Measurements from ENCODE around the gene HMCES.
"Not testable (repeated sequence)": the region's sequence is repeated elsewhere in the genome, so short reads cannot be mapped to it uniquely, and the experiment has no call there.

Gene HMCES

GRCh38 chr3:129278439-129278965 lies at the start of gene HMCES:
Gene HMCES, plus strand, starts transcription at chr3:129278870. Its CDS starts 863 bp downstream, at chr3:129279733.
- in situ Hi-C loops (cut with MboI; ENCODE audit: low sequenced_read_pairs) = no loop called here

DNA sequence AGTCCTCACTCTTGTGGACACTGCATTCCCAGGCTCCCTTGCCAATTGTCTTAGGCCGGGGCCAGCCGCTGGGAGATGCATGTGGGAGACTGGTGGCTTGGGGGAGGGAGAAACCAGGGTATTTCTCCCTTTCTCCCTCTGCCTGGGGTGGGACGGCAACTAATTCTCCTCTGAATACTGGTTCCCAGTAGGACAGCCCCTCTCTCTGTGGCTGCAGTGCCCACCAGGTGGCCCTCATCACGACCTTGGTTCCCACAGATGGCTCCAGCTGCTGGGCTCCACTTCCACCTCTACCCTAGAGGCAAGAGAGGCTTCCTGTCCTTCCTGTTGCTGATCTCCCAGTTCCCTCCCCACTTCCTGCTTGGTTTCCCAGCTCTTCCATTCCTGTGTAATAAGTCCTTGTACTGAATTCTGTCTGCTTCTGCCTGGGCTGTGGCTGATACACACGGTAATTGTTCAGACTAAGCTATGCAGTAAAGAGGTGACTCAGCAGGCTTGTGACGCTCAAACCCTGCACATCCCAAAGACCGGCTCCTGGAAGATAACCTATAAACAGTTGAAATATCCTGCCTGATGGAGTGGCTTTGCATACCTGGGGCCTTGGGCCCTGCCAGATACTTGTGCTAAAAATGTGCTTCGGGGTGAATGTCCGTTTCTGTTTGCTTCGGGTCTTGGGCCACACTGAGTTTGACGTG lies 49.6 kb upstream of the HMCES start:
- in situ Hi-C loops (cut with MboI; ENCODE audit: low sequenced_read_pairs) = no loop called here

- in situ Hi-C loops (cut with MboI; ENCODE audit: low sequenced_read_pairs) = no loop called here
These were observed 48.2 kb upstream of the HMCES start for GRCh38 chr3:129230311-129231019.

DNA sequence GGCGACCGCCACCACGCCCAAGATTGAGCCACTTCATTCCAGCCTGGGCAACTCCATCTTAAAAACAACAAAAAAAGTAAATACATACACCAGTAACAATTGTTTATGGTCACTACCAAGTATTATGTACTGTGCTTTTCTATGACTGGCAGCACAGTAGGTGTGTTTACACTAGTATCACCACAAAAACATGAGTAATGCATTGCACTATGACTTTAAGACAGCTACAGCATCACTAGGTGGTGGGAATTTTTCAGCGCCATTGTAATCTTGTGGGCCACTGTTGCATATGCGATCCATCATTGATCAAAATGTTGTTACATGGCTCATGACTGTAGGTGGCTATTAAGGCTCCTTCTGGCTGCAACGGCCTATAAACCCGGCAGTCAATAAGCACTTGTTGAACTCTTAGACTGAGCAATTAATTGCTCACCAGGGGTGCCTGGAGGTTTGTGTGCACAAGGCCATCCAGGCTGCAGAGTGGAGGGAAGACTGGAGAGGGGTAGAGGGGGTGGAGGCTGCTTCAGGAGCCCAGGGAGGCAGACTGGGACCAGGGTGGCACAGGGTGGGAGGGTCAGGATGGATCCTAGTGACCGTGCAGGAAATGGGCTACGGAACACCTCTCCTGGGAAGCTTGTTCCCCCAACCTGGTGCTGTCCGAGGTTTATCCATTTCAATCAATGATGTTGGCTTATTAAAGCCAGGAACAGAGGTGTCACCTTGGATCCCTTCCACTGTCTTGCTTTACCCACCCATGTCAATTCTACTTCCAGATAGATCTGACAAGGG lies 47.1 kb upstream of the HMCES start:
- in situ Hi-C loops (cut with MboI; ENCODE audit: low sequenced_read_pairs) = no loop called here

DNA sequence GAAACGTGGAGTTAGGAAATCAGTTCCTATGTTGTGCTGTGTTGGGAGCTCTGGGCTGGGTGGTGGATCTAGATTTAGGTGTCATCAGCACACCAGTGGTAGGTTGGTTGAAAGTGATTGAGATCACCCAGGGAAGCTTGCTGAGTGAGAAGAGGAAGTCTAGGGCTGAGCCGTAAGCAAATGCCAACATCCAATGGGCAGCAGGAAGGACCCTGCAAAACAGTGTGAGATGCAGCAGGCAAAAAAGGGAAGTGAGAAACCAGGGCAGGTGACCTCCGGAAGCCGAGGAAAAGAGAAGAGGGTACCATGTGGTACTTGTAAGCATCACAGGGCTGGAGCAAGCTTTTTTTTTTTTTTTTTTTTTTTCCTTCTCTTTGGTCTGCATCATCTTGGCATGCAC lies 45.1 kb upstream of the HMCES start:
- in situ Hi-C loops (cut with MboI; ENCODE audit: low sequenced_read_pairs) = no loop called here

GRCh38 chr3:129234441-129234840 lies 44.2 kb upstream of the HMCES start:
- in situ Hi-C loops (cut with MboI; ENCODE audit: low sequenced_read_pairs) = no loop called here

DNA sequence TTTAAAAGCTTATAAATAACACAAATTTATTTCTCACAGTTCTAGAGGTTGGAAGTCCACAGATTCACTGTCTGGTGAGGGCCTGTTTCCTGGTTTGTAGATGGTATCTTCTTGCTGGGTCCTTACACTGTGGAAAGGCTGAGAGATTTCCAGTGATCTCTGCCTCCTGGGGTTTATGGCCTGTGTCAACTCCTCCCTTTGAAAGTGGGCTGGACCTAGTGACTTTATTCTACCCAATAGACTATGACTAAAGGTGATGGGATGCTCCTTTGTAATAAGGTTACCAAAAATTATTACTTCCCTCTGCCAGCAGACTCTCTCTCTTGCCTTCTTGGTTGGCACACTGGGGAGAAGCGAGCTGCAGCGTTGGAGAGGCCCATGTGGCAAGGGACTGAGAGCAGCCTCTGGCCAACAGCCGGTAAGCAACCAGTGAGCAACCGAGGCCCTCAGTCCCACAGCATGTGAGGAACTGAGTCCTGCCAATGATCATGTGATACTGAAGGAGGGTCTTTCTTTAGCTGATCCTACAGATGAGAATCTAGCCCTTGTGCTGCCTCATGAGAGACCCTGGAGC lies 43.2 kb upstream of the HMCES start:
- in situ Hi-C loops (cut with MboI; ENCODE audit: low sequenced_read_pairs) = no loop called here

DNA sequence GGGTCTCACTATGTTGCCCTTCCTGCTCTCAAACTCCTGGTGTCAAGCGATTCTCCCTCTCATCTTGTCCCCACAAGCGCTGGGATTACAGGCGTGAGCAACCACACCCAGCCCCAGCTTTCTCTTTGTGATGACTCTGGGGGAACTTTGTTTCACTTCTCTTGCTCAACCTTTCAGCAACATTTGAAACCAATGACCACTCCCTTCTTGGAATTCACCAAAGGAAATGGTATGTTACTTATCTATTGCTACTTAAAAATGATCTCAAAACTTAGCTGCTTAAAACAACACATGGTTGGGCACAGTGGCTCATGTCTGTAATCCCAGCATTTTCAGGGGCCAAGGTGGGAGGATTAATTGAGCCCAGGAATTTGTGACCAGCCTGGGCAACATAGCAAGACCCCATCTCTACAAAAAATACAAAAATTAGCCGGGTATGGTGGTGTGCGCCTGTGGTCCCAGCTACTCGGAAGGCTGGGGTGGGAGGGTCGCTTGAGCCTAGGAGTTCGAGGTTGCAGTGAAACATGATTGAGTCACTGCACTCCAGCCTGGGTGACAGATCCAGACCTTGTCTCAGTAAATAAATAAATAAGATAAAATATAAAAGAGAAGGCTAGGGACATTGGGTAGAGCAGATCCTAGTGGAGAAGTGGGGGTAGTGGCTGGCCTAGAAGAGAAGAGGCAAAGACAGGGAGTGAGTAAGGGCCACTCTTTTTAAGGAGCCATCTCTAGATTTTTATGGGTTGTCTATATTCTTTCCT lies 39.5 kb upstream of the HMCES start:
- in situ Hi-C loops (cut with MboI; ENCODE audit: low sequenced_read_pairs) = no loop called here

DNA sequence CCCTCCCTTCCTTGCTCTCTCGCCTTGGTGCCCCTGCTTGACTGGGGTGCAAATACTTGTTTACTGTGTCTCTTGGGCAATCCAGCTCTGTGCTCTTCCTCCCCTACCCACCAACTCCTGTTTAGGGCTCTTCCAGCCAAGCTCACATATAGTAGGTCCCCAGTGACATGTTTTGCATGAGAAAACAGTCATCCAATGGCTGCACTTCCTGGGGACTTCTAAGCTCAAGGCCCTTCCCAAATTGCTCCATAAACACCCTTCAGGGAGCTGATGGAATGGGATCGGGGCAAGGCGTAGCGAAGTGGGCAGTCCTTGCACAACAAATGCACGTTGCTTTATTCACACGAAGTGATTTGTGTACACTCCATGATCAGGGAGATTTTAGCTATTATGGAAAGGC lies 38.7 kb upstream of the HMCES start:
- in situ Hi-C loops (cut with MboI; ENCODE audit: low sequenced_read_pairs) = no loop called here

- in situ Hi-C loops (cut with MboI; ENCODE audit: low sequenced_read_pairs) = no loop called here
These were observed 38.2 kb upstream of the HMCES start for GRCh38 chr3:129240436-129240835.

DNA sequence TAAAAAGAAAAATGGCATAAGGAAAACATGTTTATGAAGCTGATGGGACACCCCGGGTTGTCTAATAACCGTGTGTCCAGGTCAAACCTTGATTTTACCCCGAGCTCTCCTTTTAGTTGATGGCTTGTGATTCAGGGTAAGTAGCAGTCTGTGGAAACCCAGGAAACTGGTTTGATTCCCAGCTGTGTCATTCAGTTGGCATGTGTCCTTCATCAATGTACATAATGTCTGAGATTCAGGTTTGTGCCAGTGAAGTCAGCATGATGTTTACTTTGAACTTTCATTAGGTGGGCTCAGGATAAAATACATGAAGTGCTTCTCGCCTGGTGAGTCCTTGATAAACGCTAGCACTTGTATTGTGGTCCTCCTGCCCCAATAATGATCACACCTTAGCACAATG lies 33.5 kb upstream of the HMCES start:
- in situ Hi-C loops (cut with MboI; ENCODE audit: low sequenced_read_pairs) = no loop called here

DNA sequence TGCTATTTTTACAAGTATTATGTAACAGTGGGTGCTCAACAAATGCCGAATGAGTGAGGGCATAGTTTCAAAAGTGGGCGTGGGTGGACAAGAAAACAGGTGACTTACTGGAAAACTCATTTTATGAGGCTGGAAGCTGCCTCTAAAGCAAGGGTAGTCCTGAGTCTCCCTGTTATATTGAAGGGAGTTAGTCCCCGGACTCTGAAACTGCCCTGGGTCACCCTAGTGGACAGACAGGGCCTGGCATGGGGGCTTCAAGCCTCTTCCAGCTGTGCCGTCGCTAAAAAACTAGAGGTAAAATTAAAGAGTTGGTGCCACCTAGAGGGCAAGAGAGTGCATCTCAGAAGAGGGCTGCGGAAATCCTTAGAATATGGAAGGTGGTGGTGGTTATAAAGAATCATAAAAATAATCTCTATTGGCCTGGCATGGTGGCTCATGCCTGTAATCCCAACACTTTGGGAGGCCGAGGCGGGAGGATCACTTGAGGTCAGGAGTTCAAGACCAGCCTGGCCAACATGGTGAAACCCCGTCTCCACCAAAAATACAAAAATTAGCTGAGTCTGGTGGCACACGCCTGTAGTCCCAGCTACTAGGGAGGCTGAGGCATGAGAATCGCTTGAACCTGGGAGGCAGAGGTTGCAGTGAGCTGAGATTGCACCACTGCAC lies 32.9 kb upstream of the HMCES start:
- in situ Hi-C loops (cut with MboI; ENCODE audit: low sequenced_read_pairs) = not testable (repeated sequence)

GRCh38 chr3:129246636-129247035 lies 32.0 kb upstream of the HMCES start:
- in situ Hi-C loops (cut with MboI; ENCODE audit: low sequenced_read_pairs) = no loop called here

GRCh38 chr3:129248286-129248979 lies 30.2 kb upstream of the HMCES start:
- in situ Hi-C loops (cut with MboI; ENCODE audit: low sequenced_read_pairs) = no loop called here

DNA sequence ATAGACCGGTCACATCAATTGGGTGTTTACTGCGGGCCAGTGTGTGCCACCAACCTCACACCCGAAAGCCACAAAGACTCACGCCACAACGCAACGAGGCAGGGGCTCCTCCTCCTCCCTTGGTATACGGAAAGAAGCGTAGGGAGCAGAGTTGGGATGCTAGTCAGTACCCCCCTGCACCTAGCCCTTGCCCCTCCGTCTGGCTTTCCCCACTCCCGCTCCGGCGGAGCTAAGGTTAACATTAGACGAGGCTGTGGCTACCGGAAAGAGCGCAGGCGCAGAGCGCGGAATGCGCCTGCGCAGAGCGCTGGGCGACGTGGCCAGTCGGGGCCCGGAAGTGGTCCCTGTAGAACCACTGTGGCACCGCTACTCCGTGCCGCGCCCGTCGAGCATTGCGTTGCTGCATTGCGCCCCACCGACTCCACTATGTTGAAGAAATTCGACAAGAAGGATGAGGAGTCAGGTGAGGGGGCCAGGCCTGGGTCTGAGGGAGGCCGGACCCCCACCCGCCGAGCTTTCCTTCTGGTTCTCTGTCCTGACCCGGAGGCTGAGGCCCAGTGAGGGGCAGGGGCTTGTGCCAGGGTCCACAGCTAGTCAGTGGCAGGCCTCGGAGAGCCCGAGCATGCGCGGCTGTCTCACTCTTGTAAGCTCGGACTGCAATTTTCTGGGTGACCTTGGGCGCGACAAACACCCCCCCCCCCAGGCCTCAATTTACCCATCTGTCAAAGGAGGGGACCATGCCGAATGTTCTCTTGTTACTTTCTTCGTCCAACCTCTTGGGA lies 29.2 kb upstream of the HMCES start, which contains the start of gene COPG1:
Gene COPG1, plus strand, starts transcription at position 323 of the 782 bp plus-strand sequence. Its CDS starts 104 bp downstream, at position 427.
- in situ Hi-C loops (cut with MboI; ENCODE audit: low sequenced_read_pairs) = no loop called here

DNA sequence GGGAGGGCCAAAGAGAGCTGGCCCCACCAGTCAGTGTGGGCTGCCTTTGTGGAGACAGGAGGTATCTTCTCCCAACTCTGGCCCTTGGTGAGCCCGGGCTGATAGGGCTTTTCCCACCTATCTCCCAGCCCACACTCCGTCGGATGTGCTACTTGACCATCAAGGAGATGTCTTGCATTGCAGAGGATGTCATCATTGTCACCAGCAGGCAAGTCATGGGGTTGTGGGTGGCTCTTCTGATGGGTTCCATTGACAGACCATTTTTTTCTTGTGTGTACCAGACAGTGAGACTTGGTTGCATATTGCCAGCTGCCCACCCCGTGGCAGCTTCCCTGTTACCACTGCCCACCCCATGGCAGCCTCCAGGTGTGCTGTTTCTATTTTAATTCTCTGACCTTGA lies 25.9 kb upstream of the HMCES start:
- in situ Hi-C loops (cut with MboI; ENCODE audit: low sequenced_read_pairs) = no loop called here

DNA sequence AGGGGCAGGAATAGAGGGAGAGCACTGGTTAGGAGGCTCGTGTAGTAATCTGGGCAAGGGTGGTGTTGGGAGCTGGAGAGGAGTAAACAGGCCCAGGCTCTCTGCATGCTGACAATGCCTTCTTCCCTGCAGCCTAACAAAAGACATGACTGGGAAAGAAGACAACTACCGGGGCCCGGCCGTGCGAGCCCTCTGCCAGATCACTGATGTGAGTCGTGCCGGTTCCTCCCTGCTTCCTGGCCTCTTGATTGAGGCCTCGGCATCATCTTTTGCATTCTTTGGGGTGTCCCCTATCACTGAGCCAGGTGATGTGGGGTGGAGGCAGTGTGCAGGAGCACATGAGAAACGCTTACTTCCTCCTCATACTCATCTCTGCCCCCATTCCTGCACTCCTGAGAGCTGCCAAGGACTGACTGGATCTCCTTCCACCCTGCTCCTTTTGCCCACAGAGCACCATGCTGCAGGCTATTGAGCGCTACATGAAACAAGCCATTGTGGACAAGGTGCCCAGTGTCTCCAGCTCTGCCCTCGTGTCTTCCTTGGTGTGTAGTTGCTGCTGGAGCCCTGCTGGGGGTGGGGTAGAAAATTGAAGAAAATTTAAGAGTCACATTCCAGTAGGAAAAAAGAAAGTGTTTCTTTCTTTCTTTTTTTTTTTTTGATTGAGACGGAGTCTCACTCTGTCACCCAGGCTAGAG lies 24.0 kb upstream of the HMCES start:
- in situ Hi-C loops (cut with MboI; ENCODE audit: low sequenced_read_pairs) = no loop called here

DNA sequence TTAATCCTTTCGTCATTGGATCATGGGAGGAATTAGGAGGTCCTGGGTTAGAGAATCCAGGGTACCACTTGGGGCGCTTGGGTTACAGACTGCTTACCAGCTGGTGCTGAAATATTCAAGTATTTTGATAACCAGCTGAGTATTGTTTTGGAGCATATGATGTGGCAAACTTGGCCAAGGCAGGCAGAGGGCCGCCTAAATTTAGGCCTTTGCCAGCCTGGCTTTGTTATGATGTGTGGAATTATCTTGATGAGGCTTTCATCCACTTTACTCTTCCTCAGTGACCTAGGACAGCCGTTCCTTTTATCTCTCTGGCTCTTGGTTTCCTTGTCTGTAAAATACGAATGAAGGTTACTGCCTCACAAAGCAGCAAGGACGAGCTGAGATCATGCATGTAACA lies 22.4 kb upstream of the HMCES start:
- in situ Hi-C loops (cut with MboI; ENCODE audit: low sequenced_read_pairs) = no loop called here
